ENCODE results near the gene MIEF2.

MIEF2 gene

GRCh38 chr17:18234853-18235380, 25.5 kb upstream of the MIEF2 start:
- DNase-seq (ENCODE audit: low read depth in 3 of 3, low spot score in 1 of 3) = no peak

DNA sequence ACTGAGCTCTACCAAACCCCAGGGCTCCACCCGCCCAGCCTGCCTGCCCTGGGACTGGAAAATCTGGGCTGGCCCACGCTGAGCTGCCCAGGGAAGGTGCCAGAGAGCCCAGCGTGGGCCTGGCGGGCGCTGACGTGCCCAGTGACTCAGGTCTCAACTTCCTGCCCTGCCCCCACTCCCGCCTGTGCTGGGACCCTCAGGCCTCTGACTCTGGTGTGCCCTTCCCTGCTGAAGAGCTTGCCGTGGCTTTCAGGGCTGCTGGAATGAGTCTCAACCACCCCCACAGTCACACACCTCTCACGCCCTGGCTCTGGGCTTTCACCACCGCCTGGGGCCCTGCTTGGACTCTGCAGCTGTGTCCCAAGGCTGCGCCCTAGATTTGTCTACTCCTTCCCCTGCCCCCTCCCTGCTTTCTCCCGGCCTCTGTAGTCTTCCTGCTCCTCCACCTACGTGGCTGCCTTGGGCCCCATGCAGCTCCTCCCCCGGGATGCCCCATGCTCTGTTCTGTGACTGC, 24.7 kb upstream of the MIEF2 start:
- DNase-seq (ENCODE audit: low read depth in 3 of 3, low spot score in 1 of 3) = no peak

DNA sequence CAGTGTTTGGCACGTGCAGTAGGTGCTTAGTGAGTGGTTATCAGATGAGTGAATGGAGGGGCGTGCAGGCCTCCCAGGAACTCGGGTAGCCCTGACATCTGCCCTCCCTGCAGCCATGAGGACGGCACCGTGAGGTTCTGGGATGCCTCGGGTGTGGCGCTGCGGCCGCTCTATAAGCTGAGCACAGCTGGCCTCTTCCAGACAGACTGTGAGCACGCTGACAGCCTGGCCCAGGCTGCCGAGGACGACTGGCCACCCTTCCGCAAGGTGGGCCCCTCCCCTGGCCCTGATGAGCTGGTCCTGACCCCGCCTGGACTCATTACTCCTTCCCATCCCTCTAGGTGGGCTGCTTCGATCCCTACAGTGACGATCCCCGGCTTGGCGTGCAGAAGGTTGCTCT, 24.0 kb upstream of the MIEF2 start:
- no peak for DNase-seq (ENCODE audit: low read depth in 3 of 3, low spot score in 1 of 3)

DNA sequence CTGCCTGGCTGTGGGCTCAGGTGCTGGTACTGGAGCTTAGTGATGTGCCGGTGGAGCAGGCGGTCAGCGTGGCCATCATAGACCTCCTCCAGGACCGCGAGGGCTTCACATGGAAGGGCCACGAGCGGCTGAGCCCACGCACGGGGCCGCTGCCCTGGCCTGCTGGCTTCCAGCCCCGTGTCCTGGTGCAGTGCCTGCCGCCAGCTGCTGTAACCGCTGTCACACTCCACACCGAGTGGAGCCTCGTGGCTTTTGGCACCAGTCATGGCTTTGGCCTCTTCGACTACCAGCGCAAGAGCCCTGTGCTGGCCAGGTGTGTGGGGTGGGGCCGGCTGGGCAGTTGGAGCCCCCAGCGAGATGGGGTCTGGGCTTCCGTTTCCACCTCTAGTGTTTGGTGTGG, 23.0 kb upstream of the MIEF2 start:
- no peak for DNase-seq (ENCODE audit: low read depth in 3 of 3, low spot score in 1 of 3)

- DNase-seq (ENCODE audit: low read depth in 3 of 3, low spot score in 1 of 3) = no peak
Observed at GRCh38 chr17:18238299-18238698, 22.2 kb upstream of the MIEF2 start.

- DNase-seq (ENCODE audit: low read depth in 3 of 3, low spot score in 1 of 3) = no peak
Observed at GRCh38 chr17:18240449-18240848, 20.0 kb upstream of the MIEF2 start.

- no peak for DNase-seq (ENCODE audit: low read depth in 3 of 3, low spot score in 1 of 3)
Observed at GRCh38 chr17:18241229-18241871, 19.1 kb upstream of the MIEF2 start.

GRCh38 chr17:18245038-18245776, 15.3 kb upstream of the MIEF2 start:
- DNase-seq (ENCODE audit: low read depth in 3 of 3, low spot score in 1 of 3) = no peak

- DNase-seq (ENCODE audit: low read depth in 3 of 3, low spot score in 1 of 3) = no peak
Observed at GRCh38 chr17:18246109-18246725, 14.2 kb upstream of the MIEF2 start.

DNA sequence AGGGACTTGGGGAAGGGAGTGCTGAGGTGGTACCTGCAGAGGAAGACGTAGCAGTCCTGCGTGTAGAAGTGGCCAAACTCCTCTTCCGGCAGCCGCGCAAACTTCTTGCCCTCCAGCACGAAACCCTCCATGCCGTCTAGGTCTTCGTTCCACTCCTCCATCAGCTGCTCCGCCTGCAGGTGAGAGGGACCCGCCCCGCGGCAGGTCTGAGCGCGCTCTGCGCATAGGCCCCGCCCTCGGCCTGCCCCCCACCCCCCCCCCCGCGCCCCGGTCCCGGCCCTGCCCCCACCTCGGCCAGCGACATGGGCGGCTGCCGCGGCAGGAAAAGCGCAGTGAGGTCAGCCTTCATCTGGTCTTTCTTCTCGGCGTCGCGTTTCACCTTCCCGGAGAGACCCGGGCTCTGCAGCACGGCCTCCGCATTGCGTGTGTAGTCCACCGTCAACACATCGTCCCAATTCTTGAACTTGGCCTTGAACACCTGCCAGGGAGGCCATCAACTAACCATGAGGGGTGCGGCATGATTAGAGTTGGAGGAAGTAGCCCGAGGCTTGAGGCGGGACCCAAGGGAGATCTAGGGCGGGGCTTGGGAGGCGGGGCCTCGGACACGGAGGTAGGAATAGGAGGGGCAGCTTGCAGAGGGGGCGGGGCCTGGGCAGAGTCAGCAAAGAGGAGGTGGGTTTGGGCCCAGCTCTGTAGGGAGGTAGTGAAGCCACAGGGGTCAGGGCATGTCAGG, 13.4 kb upstream of the MIEF2 start:
- no peak for DNase-seq (ENCODE audit: low read depth in 3 of 3, low spot score in 1 of 3)

GRCh38 chr17:18247613-18248001, 12.9 kb upstream of the MIEF2 start:
- DNase-seq (ENCODE audit: low read depth in 3 of 3, low spot score in 1 of 3) = no peak

- peak; percentile 34 to 45 (median 35) for DNase-seq (ENCODE audit: low read depth in 3 of 3, low spot score in 1 of 3)
Observed at GRCh38 chr17:18248300-18248731, 12.1 kb upstream of the MIEF2 start.

DNA sequence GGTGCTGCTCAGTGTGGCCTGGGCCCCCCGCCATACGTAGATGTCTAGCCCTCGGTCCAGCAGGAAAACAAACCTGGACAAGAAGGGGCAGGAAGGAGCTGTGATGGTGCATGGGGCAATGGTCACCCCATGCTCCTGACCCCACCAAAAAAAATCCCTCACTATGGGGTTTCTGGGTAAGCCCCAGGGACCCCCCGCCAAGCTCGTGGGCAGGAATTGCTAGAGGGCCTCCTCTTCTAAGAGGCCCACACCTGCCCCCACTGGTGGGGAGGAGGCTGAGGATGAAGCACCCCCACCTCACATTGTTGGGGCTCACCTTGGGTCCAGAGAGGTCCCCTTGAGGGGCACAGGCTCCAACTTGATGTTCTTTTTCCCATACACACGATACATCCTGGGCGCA, 11.7 kb upstream of the MIEF2 start:
- DNase-seq (ENCODE audit: low read depth in 3 of 3, low spot score in 1 of 3) = no peak

- DNase-seq (ENCODE audit: low read depth in 3 of 3, low spot score in 1 of 3) = no peak
Observed at GRCh38 chr17:18250259-18250658, 10.2 kb upstream of the MIEF2 start.

- no peak for DNase-seq (ENCODE audit: low read depth in 3 of 3, low spot score in 1 of 3)
Observed at GRCh38 chr17:18250708-18251107, 9.8 kb upstream of the MIEF2 start.

DNA sequence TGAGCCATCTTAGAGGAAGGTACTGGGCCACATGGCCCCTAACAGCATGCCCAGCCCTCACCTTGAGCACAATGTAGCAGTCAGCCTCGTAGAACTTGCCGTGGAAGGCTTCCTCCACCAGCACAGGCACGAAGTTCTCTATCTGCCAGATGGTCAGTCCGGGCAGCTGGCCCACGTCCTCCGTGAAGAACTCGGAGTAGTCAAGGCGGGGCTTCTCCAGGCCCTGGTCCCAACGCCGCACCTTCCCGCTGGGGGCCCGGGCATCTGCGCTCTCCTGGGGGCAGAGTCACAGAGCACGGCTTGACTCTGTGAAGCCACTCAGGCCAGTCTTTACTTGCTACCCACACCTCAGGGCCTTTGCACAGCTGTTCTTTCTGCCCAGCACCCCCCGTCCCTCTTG, 9.3 kb upstream of the MIEF2 start:
- DNase-seq (ENCODE audit: low read depth in 3 of 3, low spot score in 1 of 3) = no peak

- no peak for DNase-seq (ENCODE audit: low read depth in 3 of 3, low spot score in 1 of 3)
Observed at GRCh38 chr17:18252160-18252559, 8.3 kb upstream of the MIEF2 start.

DNA sequence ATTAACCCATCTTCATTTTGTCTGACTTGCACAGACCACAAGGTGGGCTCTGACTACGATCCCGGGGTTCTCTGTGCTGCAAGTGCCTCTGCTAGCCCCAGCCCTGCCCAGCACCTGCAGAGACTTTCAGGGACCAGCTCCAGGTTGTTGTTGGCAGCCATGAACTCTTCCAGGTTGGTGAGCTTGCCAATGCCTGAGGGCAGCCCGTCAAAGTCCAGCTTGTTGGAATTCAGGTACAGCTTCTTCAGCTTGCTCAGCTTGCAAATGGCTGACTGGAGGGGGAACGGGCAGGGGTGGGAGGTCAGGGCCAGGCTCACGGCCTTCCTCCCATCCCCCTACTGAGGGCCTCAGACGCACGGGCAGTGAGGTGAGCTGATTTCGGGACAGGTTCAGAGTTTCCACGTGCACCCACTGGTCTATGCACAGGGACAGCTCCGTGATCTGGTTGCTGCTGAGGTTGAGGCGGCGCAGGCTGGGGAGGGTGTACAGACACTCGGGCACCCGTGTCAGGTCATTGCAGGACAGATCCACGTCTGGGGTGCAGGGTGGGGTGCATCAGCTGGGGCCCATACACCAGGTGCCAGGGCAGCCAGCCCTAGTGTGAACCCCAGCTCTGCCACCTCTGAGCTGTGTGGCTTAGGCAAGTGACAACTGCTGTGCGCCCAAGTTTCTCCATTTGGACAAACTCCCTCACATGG, 7.1 kb upstream of the MIEF2 start:
- no peak for DNase-seq (ENCODE audit: low read depth in 3 of 3, low spot score in 1 of 3)

- no peak for DNase-seq (ENCODE audit: low read depth in 3 of 3, low spot score in 1 of 3)
Observed at GRCh38 chr17:18253947-18254821, 6.3 kb upstream of the MIEF2 start.

Data from stimulated activated CD4-positive, alpha-beta T cell treated with anti-CD3 and anti-CD28 coated beads, TNF-alpha, amount 100 ng/mL, for 1 hour (primary cell).